ENCODE results near the gene LSM6.

DNA sequence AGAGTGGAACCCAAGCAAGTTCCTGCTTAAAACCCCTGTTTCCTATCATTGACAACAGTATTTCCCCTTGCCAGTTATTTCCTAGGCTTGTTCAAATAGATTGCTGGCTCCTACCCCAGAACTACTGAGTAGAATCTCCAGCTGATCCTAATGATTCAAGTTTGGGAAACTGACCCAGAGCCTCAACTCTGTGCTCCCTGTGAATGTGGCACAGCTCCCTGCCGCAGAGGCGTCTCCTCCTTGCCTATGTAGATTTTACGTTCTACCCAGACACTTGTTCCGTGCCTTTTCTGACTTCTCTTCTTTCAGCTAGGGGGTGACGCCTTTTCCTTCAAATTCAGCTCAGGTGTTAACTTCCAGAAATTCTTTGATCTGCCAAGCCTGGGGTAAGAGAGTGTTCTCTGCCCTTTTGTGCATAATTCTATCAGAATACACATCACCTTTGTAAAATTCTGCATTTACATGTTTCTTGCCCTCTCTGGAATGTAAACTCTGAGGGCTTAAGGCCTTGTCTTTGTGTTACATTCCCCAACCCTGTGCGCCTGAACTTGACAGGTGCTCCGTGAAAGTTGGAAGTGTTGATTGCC is 4.4 kb downstream of the LSM6 start:
- TF ChIP-seq ZBTB21 (tag by site-specific recombination; IDR thresholded peaks at IDR 0.05) (no peak), HOXD13 (CRISPR knock-in tag; IDR thresholded peaks at IDR 0.05; ENCODE audit: borderline replicate concordance) (no peak), SCRT2 (tag by site-specific recombination; IDR thresholded peaks at IDR 0.05) (no peak), ZBTB8A (tag by site-specific recombination; IDR thresholded peaks at IDR 0.05) (no peak), ZBTB7A (tag by site-specific recombination; IDR thresholded peaks at IDR 0.05; ENCODE audit: low read depth) (no peak), ZNF621 (tag by site-specific recombination; IDR thresholded peaks at IDR 0.05) (no peak), ZNF558 (tag by site-specific recombination; IDR thresholded peaks at IDR 0.05) (no peak), PRDM1 (tag by site-specific recombination; IDR thresholded peaks at IDR 0.05) (no peak), ZBTB26 (tag by site-specific recombination; optimal IDR thresholded peaks at IDR 0.05) (no peak)
- TF ChIP-seq, protein P1, sequence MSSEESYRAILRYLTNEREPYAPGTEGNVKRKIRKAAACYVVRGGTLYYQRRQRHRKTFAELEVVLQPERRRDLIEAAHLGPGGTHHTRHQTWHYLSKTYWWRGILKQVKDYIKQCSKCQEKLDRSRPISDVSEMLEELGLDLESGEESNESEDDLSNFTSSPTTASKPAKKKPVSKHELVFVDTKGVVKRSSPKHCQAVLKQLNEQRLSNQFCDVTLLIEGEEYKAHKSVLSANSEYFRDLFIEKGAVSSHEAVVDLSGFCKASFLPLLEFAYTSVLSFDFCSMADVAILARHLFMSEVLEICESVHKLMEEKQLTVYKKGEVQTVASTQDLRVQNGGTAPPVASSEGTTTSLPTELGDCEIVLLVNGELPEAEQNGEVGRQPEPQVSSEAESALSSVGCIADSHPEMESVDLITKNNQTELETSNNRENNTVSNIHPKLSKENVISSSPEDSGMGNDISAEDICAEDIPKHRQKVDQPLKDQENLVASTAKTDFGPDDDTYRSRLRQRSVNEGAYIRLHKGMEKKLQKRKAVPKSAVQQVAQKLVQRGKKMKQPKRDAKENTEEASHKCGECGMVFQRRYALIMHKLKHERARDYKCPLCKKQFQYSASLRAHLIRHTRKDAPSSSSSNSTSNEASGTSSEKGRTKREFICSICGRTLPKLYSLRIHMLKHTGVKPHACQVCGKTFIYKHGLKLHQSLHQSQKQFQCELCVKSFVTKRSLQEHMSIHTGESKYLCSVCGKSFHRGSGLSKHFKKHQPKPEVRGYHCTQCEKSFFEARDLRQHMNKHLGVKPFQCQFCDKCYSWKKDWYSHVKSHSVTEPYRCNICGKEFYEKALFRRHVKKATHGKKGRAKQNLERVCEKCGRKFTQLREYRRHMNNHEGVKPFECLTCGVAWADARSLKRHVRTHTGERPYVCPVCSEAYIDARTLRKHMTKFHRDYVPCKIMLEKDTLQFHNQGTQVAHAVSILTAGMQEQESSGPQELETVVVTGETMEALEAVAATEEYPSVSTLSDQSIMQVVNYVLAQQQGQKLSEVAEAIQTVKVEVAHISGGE (tag by site-specific recombination; conservative IDR thresholded peaks at IDR 0.05; ENCODE audit: low read depth), result no peak
- TF ChIP-seq, protein P2, sequence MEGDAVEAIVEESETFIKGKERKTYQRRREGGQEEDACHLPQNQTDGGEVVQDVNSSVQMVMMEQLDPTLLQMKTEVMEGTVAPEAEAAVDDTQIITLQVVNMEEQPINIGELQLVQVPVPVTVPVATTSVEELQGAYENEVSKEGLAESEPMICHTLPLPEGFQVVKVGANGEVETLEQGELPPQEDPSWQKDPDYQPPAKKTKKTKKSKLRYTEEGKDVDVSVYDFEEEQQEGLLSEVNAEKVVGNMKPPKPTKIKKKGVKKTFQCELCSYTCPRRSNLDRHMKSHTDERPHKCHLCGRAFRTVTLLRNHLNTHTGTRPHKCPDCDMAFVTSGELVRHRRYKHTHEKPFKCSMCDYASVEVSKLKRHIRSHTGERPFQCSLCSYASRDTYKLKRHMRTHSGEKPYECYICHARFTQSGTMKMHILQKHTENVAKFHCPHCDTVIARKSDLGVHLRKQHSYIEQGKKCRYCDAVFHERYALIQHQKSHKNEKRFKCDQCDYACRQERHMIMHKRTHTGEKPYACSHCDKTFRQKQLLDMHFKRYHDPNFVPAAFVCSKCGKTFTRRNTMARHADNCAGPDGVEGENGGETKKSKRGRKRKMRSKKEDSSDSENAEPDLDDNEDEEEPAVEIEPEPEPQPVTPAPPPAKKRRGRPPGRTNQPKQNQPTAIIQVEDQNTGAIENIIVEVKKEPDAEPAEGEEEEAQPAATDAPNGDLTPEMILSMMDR (tag by site-specific recombination; IDR thresholded peaks at IDR 0.05), result no peak
